RWPE2 (cell line): ENCODE measurements around the gene TM9SF2.
A peak's percentile ranks its signal among the peaks of the same experiment; 100 is the strongest.

Experiments used
- ATAC-seq: fragments of 200-7000 bp; cut with Tn5 transposase; 3 replicates; pipeline ENCODE4 v1.9.1; 2021; ENCODE audit warnings: low read depth
- DNase-seq: peaks from one replicate; pipeline ENCODE4 v3.0.0-alpha.2; 2020; ENCODE audit warnings: low spot score
- H3K27ac ChIP-seq: fragments of 450-650 bp; 2 replicates; pipeline ENCODE4 v1.5.1; 2017; ENCODE audit warnings: mild to moderate bottlenecking; ENCODE audit not compliant: poor library complexity, severe bottlenecking
- H3K27me3 ChIP-seq: fragments of 250-450 bp; sonication (Bioruptor Pico); 2 replicates; pipeline ENCODE4 v1.5.1; 2021; ENCODE audit warnings: mild to moderate bottlenecking, moderate library complexity; ENCODE audit not compliant: insufficient read depth, poor library complexity, severe bottlenecking
- H3K36me3 ChIP-seq: fragments of 250-450 bp; sonication (Bioruptor Pico); 2 replicates; pipeline ENCODE4 v1.5.1; 2020; ENCODE audit warnings: low read depth, mild to moderate bottlenecking, moderate library complexity
- H3K4me1 ChIP-seq: fragments of 250-450 bp; sonication (Bioruptor Pico); 2 replicates; pipeline ENCODE4 v1.5.1; 2021; ENCODE audit warnings: mild to moderate bottlenecking, moderate library complexity; ENCODE audit not compliant: insufficient read depth, poor library complexity, severe bottlenecking
- H3K4me3 ChIP-seq: fragments of 250-450 bp; sonication (Bioruptor Pico); 2 replicates; pipeline ENCODE4 v1.5.1; 2021; ENCODE audit warnings: mild to moderate bottlenecking, moderate library complexity; ENCODE audit not compliant: severe bottlenecking
- H3K9me3 ChIP-seq: fragments of 250-450 bp; sonication (Bioruptor Pico); 2 replicates; pipeline ENCODE4 v1.5.1; 2021; ENCODE audit warnings: mild to moderate bottlenecking, moderate library complexity; ENCODE audit not compliant: severe bottlenecking
- TF ChIP-seq, protein P1 (sequence below): fragments of 450-650 bp; IDR thresholded peaks from one replicate; pipeline ENCODE4 v1.5.1; 2017; ENCODE audit warnings: mild to moderate bottlenecking, moderate library complexity; ENCODE audit not compliant: poor library complexity, severe bottlenecking

TM9SF2 gene

DNA sequence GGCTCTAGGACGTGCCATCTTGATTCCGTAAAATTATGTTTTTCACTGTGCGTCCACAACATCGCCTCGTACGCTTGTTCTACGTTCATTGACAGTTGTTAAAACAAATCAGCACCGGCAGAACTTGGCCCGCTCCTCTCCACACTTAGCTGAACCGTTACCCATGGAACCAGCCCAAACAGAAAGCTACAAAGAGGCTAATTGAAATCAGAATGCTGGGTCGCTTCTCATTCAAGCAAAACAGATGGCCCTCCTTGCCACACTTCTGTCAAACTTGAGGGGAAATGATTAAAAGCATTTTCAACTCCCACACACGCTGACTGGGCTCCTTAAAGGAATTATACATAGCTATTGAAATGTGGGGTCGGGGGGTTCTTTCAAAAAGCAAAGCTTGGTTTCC, 71.6 kb downstream of the TM9SF2 start:
- DNase-seq (no peak), ATAC-seq (no peak)
- TF ChIP-seq, protein P1, sequence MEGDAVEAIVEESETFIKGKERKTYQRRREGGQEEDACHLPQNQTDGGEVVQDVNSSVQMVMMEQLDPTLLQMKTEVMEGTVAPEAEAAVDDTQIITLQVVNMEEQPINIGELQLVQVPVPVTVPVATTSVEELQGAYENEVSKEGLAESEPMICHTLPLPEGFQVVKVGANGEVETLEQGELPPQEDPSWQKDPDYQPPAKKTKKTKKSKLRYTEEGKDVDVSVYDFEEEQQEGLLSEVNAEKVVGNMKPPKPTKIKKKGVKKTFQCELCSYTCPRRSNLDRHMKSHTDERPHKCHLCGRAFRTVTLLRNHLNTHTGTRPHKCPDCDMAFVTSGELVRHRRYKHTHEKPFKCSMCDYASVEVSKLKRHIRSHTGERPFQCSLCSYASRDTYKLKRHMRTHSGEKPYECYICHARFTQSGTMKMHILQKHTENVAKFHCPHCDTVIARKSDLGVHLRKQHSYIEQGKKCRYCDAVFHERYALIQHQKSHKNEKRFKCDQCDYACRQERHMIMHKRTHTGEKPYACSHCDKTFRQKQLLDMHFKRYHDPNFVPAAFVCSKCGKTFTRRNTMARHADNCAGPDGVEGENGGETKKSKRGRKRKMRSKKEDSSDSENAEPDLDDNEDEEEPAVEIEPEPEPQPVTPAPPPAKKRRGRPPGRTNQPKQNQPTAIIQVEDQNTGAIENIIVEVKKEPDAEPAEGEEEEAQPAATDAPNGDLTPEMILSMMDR, result no peak
- Histone ChIP-seq H3K4me3 (no peak overlapping the region), H3K36me3 (no peaks in the 10 kb centered on the region), H3K27me3 (no peaks in the 10 kb centered on the region), H3K27ac (no peak overlapping the region), H3K9me3 (no peaks in the 10 kb centered on the region), H3K4me1 (no peaks in the 10 kb centered on the region)

DNA sequence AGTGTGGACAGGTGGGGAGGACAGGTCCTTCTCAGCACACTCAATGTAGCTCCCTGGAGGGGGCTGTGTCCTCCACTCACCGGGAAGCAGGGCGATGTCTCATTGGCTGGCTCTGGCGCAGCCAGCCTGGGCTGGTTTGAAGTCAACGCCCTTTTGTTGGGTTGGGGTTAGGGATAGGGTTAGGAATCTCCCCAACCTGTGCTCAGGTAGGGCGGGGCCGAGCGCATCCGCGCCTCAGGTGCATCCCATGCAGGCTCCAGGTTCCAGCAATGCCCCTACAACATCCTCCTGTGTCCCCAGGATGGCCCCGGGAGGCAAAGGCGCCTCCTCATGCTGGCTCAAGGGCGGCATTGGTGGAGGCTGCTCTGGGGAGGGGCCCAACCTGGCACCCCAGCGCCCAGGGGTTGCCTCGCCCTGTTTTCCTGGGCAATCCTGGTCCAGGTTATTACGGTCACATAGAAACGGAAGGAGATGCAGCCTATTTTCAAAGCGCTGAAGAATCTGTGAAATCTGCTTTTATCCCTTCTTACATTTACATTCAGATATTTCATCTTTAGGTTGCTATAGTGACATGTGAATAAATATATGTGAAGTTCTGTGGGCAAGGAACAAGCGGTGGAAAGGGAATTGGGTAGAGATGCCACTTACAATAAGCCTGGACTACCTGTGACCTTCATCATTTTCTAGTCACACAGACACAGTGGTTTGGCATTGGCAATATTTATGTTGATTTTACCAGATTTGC, 74.3 kb downstream of the TM9SF2 start:
- TF ChIP-seq, protein P1, result no peak
- ATAC-seq, result no peak
- no peak overlapping the region for H3K27ac ChIP-seq
- no peaks in the 10 kb centered on the region for H3K36me3 ChIP-seq
- no peak for DNase-seq
- H3K9me3 ChIP-seq, result no peaks in the 10 kb centered on the region
- H3K4me1 ChIP-seq, result no peaks in the 10 kb centered on the region
- no peak overlapping the region for H3K4me3 ChIP-seq
- H3K27me3 ChIP-seq, result no peaks in the 10 kb centered on the region

DNA sequence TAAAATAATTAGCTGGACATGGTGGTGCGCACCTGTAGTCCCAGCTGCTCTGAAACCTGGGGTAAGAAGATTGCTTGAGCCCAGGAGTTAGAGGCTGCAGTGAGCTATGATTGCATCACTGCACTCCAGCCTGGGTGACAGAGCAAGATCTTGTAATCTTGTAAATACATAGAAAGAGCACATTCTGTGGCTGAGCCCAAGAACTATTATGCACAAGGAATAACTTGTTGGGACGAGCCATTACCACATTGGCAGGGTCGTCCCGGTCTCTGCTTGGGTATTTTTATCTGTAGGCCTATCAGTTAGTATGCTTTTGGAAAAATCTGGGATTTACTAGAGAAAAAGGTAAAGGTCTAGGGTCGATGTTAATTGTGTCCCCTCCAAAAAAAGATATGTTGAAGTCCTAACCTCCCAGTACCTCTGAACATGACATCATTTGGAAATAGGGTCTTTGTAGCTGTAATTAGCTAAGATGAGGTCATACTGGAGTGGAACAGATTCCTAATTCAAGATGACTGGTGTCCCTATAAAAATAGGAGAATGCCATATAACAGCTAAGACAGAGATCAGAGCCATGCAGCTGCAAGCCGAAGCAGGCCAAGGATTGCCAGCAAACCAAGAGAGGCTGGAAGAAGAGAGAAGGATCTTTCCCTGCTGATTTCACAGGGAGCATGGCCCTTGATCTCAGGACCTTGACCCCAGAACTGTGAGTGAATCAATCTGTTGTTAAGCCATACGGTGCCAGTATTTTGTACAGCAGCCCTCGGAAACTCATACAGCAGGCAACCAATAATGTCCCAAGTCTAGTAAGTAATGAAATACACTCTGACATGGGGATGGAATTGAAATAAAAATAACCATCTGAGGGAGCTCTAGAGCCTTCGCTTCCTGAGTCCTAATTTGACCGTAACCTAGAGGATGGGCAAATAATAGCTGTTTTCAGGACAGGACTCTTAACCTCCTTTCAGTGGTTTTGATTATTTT, 77.0 kb downstream of the TM9SF2 start:
- TF ChIP-seq, protein P1, result peak; percentile 19
- Histone ChIP-seq H3K4me1 (no peaks in the 10 kb centered on the region), H3K4me3 (no peak overlapping the region), H3K27ac (no peak overlapping the region), H3K9me3 (no peaks in the 10 kb centered on the region), H3K36me3 (no peaks in the 10 kb centered on the region), H3K27me3 (no peaks in the 10 kb centered on the region)
- ATAC-seq (no peak), DNase-seq (no peak)

DNA sequence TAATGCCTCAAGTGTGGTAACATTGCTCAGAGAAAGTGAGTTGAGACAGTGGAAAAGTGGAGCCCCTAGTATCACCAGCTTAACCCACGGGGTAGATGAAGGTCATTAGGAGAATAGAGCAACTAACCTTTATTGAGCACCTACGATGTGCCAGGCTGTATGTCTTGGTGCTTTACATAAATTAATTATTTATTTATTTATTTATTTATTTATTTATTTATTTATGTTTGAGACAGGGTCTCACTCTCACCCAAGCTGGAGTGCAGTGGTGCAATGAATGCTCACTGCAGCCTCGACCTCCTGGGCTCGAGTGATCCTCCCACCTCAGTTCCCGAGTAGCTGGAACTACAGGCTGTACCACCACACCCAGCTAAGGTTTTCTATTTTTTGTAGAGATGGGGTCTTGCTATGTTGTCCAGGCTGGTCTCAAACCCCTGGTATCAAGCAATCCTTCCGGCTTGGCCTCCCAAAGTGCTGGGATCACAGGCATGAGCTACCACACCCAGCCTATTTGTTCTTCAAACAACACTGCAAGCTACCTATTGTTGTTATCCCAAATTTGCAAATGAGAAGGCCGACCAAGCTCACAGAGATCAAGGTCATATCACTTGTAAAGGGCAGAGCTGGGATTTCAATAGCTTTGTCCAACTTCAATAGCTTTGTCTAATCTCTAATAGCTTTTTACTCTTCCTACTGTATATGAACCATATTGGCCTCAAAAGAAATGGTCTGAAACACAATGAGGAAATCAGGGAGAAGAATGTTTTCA, 79.4 kb downstream of the TM9SF2 start:
- no peak for DNase-seq
- H3K27me3 ChIP-seq, result no peaks in the 10 kb centered on the region
- no peak overlapping the region for H3K4me3 ChIP-seq
- TF ChIP-seq, protein P1, result no peak
- no peaks in the 10 kb centered on the region for H3K36me3 ChIP-seq
- ATAC-seq, result no peak
- H3K9me3 ChIP-seq, result no peaks in the 10 kb centered on the region
- no peak overlapping the region for H3K27ac ChIP-seq
- H3K4me1 ChIP-seq, result no peaks in the 10 kb centered on the region
